Peyer's patch (tissue), 4 donors: Measurements from ENCODE around the gene TGFBI.

Source experiments
- POLR2A ChIP-seq, 2 donors: fragments of 450-650 bp; IDR thresholded peaks; one replicate each; pipeline ENCODE4 v1.5.1; 2017; ENCODE audit warnings: antibody characterized with exemption in 2 of 2, mild to moderate bottlenecking in 2 of 2, moderate library complexity in 2 of 2
- TF ChIP-seq, protein P1 (sequence below), 6 experiments: fragments of 450-650 bp in 4 of 6; fragments of 200-600 bp in 2 of 6; sonication (generic) in 1 of 6; IDR thresholded peaks; one replicate each; pipeline ENCODE4 v1.5.1; 2017 to 2019; ENCODE audit warnings: antibody characterized with exemption in 6 of 6, mild to moderate bottlenecking in 3 of 6, moderate library complexity in 1 of 6

DNA sequence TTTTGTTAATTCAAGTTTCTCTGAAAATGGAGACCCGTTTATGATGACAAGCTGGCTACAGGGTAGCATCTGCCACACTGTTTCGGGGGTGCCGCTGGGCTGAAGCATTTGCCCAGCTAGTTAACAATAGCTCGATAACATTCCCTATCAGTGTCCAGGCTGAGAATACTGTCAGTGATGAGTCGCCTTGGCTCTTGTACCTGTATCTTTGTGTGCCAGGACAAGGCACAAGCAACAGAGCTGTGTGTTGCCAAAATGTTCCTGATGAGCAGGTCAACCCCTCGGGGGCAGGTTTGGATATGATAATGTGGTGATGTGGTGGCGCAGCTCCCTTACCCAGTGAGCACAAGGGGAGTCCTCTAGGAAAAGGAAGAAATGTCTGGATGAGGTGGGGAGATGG lies 7.0 kb downstream of the TGFBI start:
- TF ChIP-seq, protein P1, sequence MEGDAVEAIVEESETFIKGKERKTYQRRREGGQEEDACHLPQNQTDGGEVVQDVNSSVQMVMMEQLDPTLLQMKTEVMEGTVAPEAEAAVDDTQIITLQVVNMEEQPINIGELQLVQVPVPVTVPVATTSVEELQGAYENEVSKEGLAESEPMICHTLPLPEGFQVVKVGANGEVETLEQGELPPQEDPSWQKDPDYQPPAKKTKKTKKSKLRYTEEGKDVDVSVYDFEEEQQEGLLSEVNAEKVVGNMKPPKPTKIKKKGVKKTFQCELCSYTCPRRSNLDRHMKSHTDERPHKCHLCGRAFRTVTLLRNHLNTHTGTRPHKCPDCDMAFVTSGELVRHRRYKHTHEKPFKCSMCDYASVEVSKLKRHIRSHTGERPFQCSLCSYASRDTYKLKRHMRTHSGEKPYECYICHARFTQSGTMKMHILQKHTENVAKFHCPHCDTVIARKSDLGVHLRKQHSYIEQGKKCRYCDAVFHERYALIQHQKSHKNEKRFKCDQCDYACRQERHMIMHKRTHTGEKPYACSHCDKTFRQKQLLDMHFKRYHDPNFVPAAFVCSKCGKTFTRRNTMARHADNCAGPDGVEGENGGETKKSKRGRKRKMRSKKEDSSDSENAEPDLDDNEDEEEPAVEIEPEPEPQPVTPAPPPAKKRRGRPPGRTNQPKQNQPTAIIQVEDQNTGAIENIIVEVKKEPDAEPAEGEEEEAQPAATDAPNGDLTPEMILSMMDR (IDR thresholded peaks at IDR 0.05): no peak
- TF ChIP-seq POLR2A (IDR thresholded peaks at IDR 0.05): no peak
